Activated CD4-positive, alpha-beta T cell treated with anti-CD3 and anti-CD28 coated beads for 36 hours (primary cell): ENCODE results near the gene APP. TPM values are rescaled to one million over a fixed set of nuclear protein-coding genes. Genes with fewer than 3 reads are reported as not detected.

Experiments
- ATAC-seq: fragments of 200-7000 bp; cut with Tn5 transposase; one replicate; pipeline ENCODE4 v1.10.0; 2021; ENCODE audit warnings: mild to moderate bottlenecking, moderate library complexity
- CTCF ChIA-PET: fragments of 350-600 bp; sonication (Branson Sonifier 250); formaldehyde crosslinking; loops from one replicate; lab custom pipeline; 2021; ENCODE audit warnings: antibody characterized with exemption; lab: Charles Lee
- POLR2A ChIA-PET: fragments of 350-600 bp; sonication (Branson Sonifier 250); formaldehyde crosslinking; loops from one replicate; lab custom pipeline; 2021; ENCODE audit warnings: antibody characterized with exemption, inconsistent platforms; lab: Charles Lee
- DNase-seq: peaks from one replicate; pipeline ENCODE4 v3.0.0-alpha.2; 2020
- H3K27ac Mint-ChIP-seq: one replicate; pipeline ENCODE4 v1.8.0; 2021; ENCODE audit warnings: mixed read lengths
- H3K27me3 Mint-ChIP-seq: one replicate; pipeline ENCODE4 v1.8.0; 2021; ENCODE audit warnings: mixed read lengths
- H3K36me3 Mint-ChIP-seq: one replicate; pipeline ENCODE4 v1.8.0; 2021; ENCODE audit warnings: low read depth, mixed read lengths
- H3K4me1 Mint-ChIP-seq: one replicate; pipeline ENCODE4 v1.8.0; 2021; ENCODE audit warnings: mixed read lengths
- H3K4me3 Mint-ChIP-seq: one replicate; pipeline ENCODE4 v1.8.0; 2021; ENCODE audit warnings: mild to moderate bottlenecking, moderate library complexity, mixed read lengths
- H3K9me3 Mint-ChIP-seq: one replicate; pipeline ENCODE4 v1.8.0; 2021; ENCODE audit warnings: low read depth, mixed read lengths
- intact Hi-C, 2 experiments: fragments of 100-400 bp; cut with DNase I in 1 of 2; cut with micrococcal nuclease in 1 of 2; formaldehyde crosslinking; loops; one replicate each; pipeline versions ENCODE4 v1.14.2 to v1.15.1; 2022 to 2024; cut with DNase I, micrococcal nuclease
- total RNA-seq, 2 experiments: library from RNA; stranded (reverse); gene quantifications; one replicate each; pipeline ENCODE4 v1.2.3, GENCODE V29; 2021

APP gene
- total RNA-seq, 2 experiments from 2014 or later, result 59.8 to 71.1 TPM

GRCh38 chr21:25970254-25970930, 200.2 kb downstream of the APP start:
- peaks cover 48% of the 10 kb centered on the region for H3K36me3 Mint-ChIP-seq
- no peak overlapping the region for H3K27ac Mint-ChIP-seq
- CTCF ChIA-PET, result no interaction called here

DNA sequence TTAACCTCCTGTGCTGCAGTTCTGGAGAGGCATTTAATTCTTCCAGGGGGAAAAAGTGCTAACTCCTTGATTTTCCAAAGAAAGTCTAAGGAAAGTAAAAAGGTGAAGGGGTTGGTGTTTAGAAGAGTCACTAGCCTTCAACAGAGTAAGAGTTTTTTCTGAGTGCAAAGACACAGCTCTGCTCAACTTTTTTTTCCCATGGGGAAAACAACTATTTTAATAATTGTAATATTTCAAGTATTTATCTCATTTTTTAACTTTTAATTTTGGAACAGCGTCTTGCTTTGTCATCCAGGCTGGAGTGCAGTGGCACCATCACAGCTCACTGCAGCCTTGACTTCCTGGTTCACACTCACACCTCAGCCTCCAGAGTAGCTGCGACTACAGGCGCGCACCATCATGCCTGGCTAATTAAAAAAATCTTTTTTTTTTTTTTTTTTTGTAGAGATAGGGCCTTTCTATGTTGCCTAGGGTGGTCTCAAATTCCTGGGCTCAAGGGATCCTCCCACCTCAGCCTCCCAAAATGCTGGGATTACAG, 202.6 kb downstream of the APP start:
- CTCF ChIA-PET, result interaction anchor here (0.9 to 1.0 kb wide), 2 partner anchors 10 kb away, joined by 3 read pairs; no protein-coding TSS in a partner anchor
- intact Hi-C loops, result no loop called here

More at GRCh38 chr21:25970254-25970930, 200.2 kb downstream of the APP start:
- H3K27me3 Mint-ChIP-seq, result no peaks in the 10 kb centered on the region
- peaks cover 11% of the 10 kb centered on the region for H3K4me1 Mint-ChIP-seq
- no peaks in the 10 kb centered on the region for H3K9me3 Mint-ChIP-seq
- H3K4me3 Mint-ChIP-seq, result no peak overlapping the region
- POLR2A ChIA-PET, result interaction anchor here (0.6 kb wide), 1 partner anchor 1857 kb away, joined by 6 read pairs; no protein-coding TSS in a partner anchor
- intact Hi-C loops, result no loop called here
- ATAC-seq (no peak), DNase-seq (no peak)

DNA sequence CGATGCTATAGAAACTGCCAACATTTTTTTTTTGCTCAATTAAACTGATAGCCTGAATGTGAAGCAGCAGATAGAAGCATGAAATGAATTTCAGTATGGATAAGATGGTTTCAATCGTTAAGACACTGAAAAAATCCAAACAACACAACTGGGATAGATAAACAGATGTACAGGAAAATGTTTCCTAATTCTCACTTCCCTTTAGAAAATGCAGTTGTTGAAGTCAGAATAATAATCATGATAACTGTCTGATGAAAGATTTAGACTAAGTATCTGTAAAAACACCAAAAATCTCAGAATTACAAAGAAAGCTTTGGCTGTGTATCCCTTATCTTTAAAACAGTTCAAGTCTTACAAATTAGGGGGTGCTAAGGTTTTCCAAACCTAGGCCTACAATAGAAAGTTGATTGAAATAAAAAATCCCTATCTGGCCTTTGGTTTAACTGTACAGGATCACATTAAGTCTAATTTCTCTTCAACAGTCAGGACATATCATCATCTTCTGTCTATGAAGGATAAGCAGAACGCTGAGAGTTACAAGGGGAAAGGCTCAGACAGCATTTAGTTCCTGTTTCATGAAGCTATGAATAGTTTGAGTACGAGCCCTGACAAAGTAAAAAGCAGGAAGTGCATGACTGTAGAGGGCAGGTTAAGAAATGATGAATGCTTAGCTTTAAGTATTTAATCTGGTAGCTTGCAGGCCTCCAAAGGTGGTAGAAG, 203.2 kb downstream of the APP start:
- Mint-ChIP-seq H3K27ac (peak overlapping the region; percentile 48), H3K4me3 (no peak overlapping the region), H3K27me3 (no peaks in the 10 kb centered on the region), H3K9me3 (no peaks in the 10 kb centered on the region), H3K36me3 (peaks cover 23% of the 10 kb centered on the region), H3K4me1 (peaks cover 11% of the 10 kb centered on the region)
- intact Hi-C loops, result no loop called here
- DNase-seq, result no peak
- ChIA-PET CTCF (interaction anchor here (0.9 to 1.0 kb wide), 2 partner anchors 9 to 11 kb away, joined by 3 read pairs; no protein-coding TSS in a partner anchor), POLR2A (no interaction called here)
- ATAC-seq, result peak; percentile 89

More for the DNA sequence above, 202.6 kb downstream of the APP start:
- Mint-ChIP-seq H3K4me3 (no peak overlapping the region), H3K36me3 (peaks cover 29% of the 10 kb centered on the region), H3K4me1 (peaks cover 11% of the 10 kb centered on the region), H3K9me3 (no peaks in the 10 kb centered on the region), H3K27ac (peak overlapping the region; percentile 48), H3K27me3 (no peaks in the 10 kb centered on the region)
- POLR2A ChIA-PET, result no interaction called here
- DNase-seq (peak; percentile 7), ATAC-seq (peak; percentile 53)

- ATAC-seq, result no peak
- intact Hi-C loops, result no loop called here
- Mint-ChIP-seq H3K4me1 (peaks cover 11% of the 10 kb centered on the region), H3K27me3 (no peaks in the 10 kb centered on the region), H3K36me3 (peaks cover 12% of the 10 kb centered on the region), H3K27ac (no peak overlapping the region), H3K9me3 (no peaks in the 10 kb centered on the region), H3K4me3 (no peak overlapping the region)
- POLR2A ChIA-PET, result no interaction called here
- DNase-seq, result no peak
- CTCF ChIA-PET, result no interaction called here
Observed at GRCh38 chr21:25965951-25966707, 204.4 kb downstream of the APP start.

DNA sequence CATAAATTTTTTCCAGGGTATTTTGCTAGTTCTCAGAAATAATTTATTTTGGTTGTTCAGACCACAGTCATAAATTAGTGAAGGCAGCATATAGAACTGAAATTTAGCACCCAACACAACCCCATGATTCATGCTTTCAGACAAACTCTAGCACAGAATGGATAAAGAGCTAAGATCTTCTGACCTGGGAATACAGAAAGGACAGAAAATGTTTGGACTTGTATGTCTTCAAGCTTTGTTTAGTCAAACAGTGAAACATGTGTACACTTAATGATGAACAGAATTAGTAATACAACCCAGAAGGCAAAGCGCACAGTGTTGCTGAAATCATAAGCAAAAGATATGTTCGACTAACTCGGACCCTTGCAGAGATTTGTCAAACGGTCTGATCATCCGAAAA, 205.6 kb downstream of the APP start:
- CTCF ChIA-PET, result no interaction called here
- intact Hi-C loops, result no loop called here
- no peak overlapping the region for H3K27ac Mint-ChIP-seq

DNA sequence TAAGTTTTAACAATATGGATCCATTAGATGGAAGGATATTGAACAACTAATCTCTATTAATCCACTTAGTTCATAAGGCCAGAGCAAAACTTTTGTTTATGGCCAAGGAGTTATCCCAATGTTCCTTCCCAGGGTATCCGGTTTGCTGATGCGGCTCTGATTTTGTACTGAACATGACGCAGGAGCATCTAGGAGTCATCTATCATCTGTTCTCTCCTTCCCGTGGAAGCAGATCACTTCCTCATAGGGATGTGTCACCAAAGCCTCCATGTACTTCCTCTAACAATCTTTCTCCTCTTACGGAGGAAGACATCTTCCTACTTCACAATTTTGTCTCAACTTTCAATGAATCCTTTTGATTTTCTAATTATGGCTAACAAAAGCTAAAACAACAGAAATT, 206.6 kb downstream of the APP start:
- no peak for DNase-seq
- intact Hi-C loops, result no loop called here
- no peak for ATAC-seq
- H3K4me1 Mint-ChIP-seq, result peaks cover 11% of the 10 kb centered on the region
- POLR2A ChIA-PET, result no interaction called here
- no peak overlapping the region for H3K4me3 Mint-ChIP-seq
- H3K9me3 Mint-ChIP-seq, result no peaks in the 10 kb centered on the region
- no peaks in the 10 kb centered on the region for H3K27me3 Mint-ChIP-seq
- H3K36me3 Mint-ChIP-seq, result peaks cover 5% of the 10 kb centered on the region
- H3K27ac Mint-ChIP-seq, result no peak overlapping the region
- CTCF ChIA-PET, result no interaction called here

More for the DNA sequence above, 205.6 kb downstream of the APP start:
- DNase-seq, result no peak
- POLR2A ChIA-PET, result no interaction called here
- Mint-ChIP-seq H3K9me3 (no peaks in the 10 kb centered on the region), H3K4me1 (peaks cover 11% of the 10 kb centered on the region), H3K4me3 (no peak overlapping the region), H3K36me3 (peaks cover 7% of the 10 kb centered on the region), H3K27me3 (no peaks in the 10 kb centered on the region)
- ATAC-seq, result no peak

DNA sequence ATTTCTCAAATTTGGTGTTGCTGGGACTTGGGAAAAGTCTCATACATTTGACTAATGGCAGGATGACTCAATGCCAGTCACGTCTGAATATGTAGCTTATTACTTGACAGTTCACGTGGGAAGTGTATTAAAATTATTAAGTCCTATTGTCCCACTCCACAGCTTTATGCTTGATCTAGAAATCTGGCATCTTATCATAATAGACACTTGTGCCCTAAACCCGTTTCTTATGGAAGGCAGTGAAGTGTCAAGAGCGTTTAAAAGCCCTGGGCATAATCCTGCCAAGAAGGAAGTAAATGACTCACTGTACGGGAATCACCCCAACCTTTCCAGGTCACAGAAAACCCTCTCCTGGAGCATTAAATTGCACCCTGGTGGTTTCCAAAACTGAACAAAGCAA, 207.4 kb downstream of the APP start:
- Mint-ChIP-seq H3K27ac (no peak overlapping the region), H3K9me3 (no peaks in the 10 kb centered on the region), H3K4me3 (no peak overlapping the region), H3K27me3 (no peaks in the 10 kb centered on the region), H3K36me3 (peaks cover 2% of the 10 kb centered on the region), H3K4me1 (peaks cover 8% of the 10 kb centered on the region)
- CTCF ChIA-PET, result interaction anchor here (0.6 kb wide), 1 partner anchor 46 kb away, joined by 3 read pairs; no protein-coding TSS in a partner anchor
- DNase-seq (no peak), ATAC-seq (no peak)
- intact Hi-C loops, result no loop called here
- POLR2A ChIA-PET, result no interaction called here

- peaks cover 2% of the 10 kb centered on the region for H3K36me3 Mint-ChIP-seq
- H3K27ac Mint-ChIP-seq, result no peak overlapping the region
Observed at GRCh38 chr21:25961042-25961441, 209.5 kb downstream of the APP start.

DNA sequence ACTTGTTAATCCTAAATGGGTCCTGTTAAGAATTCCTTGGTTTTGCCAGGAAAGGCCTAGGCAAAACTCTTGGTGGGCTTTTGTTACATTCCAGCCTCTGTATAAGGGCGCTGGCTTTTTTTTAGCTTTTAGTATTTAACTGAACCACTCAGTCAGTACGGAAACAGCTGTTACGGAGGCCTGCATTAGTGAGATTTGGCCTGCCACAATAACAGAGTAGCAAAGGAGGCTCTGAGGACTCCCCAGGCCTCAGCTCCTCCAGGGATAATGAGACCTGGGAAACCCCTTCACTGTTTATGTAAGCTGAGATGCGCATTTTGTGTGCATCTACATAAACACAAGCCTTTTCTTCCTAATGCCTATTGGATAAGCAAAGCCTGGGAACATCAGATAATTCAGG, 210.2 kb downstream of the APP start:
- no peak for ATAC-seq
- H3K27me3 Mint-ChIP-seq, result no peaks in the 10 kb centered on the region
- intact Hi-C loops, result no loop called here
- no peak for DNase-seq
- no peak overlapping the region for H3K27ac Mint-ChIP-seq
- peaks cover 5% of the 10 kb centered on the region for H3K36me3 Mint-ChIP-seq
- ChIA-PET CTCF (interaction anchor here (0.5 kb wide), 1 partner anchor 1692 kb away, joined by 3 read pairs; no protein-coding TSS in a partner anchor), POLR2A (no interaction called here)
- H3K9me3 Mint-ChIP-seq, result no peaks in the 10 kb centered on the region
- no peaks in the 10 kb centered on the region for H3K4me1 Mint-ChIP-seq
- no peak overlapping the region for H3K4me3 Mint-ChIP-seq

More at GRCh38 chr21:25961042-25961441, 209.5 kb downstream of the APP start:
- no peak overlapping the region for H3K4me3 Mint-ChIP-seq
- H3K27me3 Mint-ChIP-seq, result no peaks in the 10 kb centered on the region
- ATAC-seq (no peak), DNase-seq (no peak)
- POLR2A ChIA-PET, result no interaction called here
- CTCF ChIA-PET, result interaction anchor here (0.6 to 1.2 kb wide), 2 partner anchors 9 to 22 kb away, joined by 3 to 5 read pairs; no protein-coding TSS in a partner anchor
- intact Hi-C loops, result no loop called here
- H3K9me3 Mint-ChIP-seq, result no peaks in the 10 kb centered on the region
- H3K4me1 Mint-ChIP-seq, result no peaks in the 10 kb centered on the region

DNA sequence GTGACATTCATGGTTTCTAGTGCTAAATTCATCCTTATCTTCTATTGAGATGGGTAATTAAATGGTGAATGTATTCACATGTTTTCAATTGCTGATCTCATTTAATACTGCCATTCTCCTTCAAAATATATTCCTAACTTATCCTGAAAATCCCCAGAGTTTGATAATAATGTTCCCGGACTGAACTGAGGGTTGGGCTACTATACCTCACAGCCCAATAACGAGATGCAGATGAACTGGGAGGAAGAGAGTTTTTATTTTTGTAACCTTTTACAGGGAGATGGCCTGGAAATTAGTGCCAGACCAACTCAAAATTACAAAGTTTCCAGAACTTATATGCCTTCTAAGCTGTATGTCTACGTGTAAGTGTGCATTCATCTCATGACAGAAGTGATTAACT, 210.8 kb downstream of the APP start:
- ChIA-PET POLR2A (no interaction called here), CTCF (no interaction called here)
- Mint-ChIP-seq H3K4me1 (no peaks in the 10 kb centered on the region), H3K9me3 (no peaks in the 10 kb centered on the region), H3K27me3 (no peaks in the 10 kb centered on the region), H3K36me3 (peaks cover 9% of the 10 kb centered on the region), H3K27ac (no peak overlapping the region), H3K4me3 (no peak overlapping the region)
- no peak for ATAC-seq
- intact Hi-C loops, result no loop called here
- DNase-seq, result no peak
